HG02610 (cell line): ENCODE results near the gene PDLIM3.

Experiments
- ATAC-seq: cut with Tn5 transposase; IDR thresholded peaks from one replicate; pipeline ENCODE4 v1.9.1; 2021; ENCODE audit warnings: mild to moderate bottlenecking, moderate library complexity; ENCODE audit not compliant: unreplicated experiment

The PDLIM3 gene

GRCh38 chr4:185472103-185472542 lies 63.2 kb downstream of the PDLIM3 start:
- no peak for ATAC-seq

GRCh38 chr4:185471235-185472102 lies 63.8 kb downstream of the PDLIM3 start, which contains the start of gene CCDC110:
Gene CCDC110 (minus strand): TSS chr4:185471733. CDS start chr4:185471683, 50 bp downstream.
- peak; percentile 94 for ATAC-seq

- ATAC-seq, result no peak
Observed at GRCh38 chr4:185470501-185471195, 64.7 kb downstream of the PDLIM3 start.

- ATAC-seq, result no peak
Observed at GRCh38 chr4:185469580-185470154, 65.6 kb downstream of the PDLIM3 start.

GRCh38 chr4:185468999-185469398 lies 66.3 kb downstream of the PDLIM3 start:
- no peak for ATAC-seq

- ATAC-seq, result no peak
Observed at GRCh38 chr4:185467991-185468390, 67.3 kb downstream of the PDLIM3 start.

- no peak for ATAC-seq
Observed at GRCh38 chr4:185467101-185467500, 68.2 kb downstream of the PDLIM3 start.

GRCh38 chr4:185465707-185466106 lies 69.6 kb downstream of the PDLIM3 start:
- no peak for ATAC-seq

- ATAC-seq, result no peak
Observed at GRCh38 chr4:185464887-185465286, 70.4 kb downstream of the PDLIM3 start.

- ATAC-seq, result no peak
Observed at GRCh38 chr4:185464183-185464582, 71.1 kb downstream of the PDLIM3 start.

GRCh38 chr4:185463541-185463940 lies 71.8 kb downstream of the PDLIM3 start:
- no peak for ATAC-seq

GRCh38 chr4:185461565-185461964 lies 73.7 kb downstream of the PDLIM3 start:
- no peak for ATAC-seq

- no peak for ATAC-seq
Observed at GRCh38 chr4:185457136-185457535, 78.2 kb downstream of the PDLIM3 start.

- no peak for ATAC-seq
Observed at GRCh38 chr4:185456131-185456530, 79.2 kb downstream of the PDLIM3 start.
